ENCODE data around the gene CRYBB1. TPM values are rescaled to one million over a fixed set of nuclear protein-coding genes. Genes with fewer than 3 reads are reported as not detected.

The CRYBB1 gene
- polyA plus RNA-seq, 1 of the 3 experiments (the other 2 are of a cell fraction) = 0.05 TPM

GRCh38 chr22:26584010-26584409 is 33.8 kb downstream of the CRYBB1 start:
- Histone ChIP-seq H4K20me1 (ENCODE audit: insufficient read depth) (no peaks in the 10 kb centered on the region; the same call in 1 of the 2 replicates), H3K79me2 (ENCODE audit: insufficient read depth) (peaks cover 72% of the 10 kb centered on the region)
- CTCF ChIA-PET = no interaction called here

More at GRCh38 chr22:26584010-26584409, 33.8 kb downstream of the CRYBB1 start:
- peaks cover 20% of the 10 kb centered on the region for H3F3A ChIP-seq (replicated peaks; ENCODE audit: insufficient read depth)
- no peak overlapping the region for H3K4me3 ChIP-seq (ENCODE audit: low read depth in 2 of 2, low read length in 1 of 2)
- no peak for TF ChIP-seq SMC3 (IDR thresholded peaks at IDR 0.05; ENCODE audit: low read depth, low read length)
- TF ChIP-seq MEF2A (IDR thresholded peaks at IDR 0.05; ENCODE audit: borderline replicate concordance, low read depth) = no peak
- TF ChIP-seq POLR2AphosphoS5 (IDR thresholded peaks at IDR 0.05; ENCODE audit: low read depth, low read length) = no peak
- no peak for TF ChIP-seq ZBTB33 (IDR thresholded peaks at IDR 0.05; ENCODE audit: borderline replicate concordance, low read depth)
- TF ChIP-seq EZH2phosphoT487 (IDR thresholded peaks at IDR 0.05; ENCODE audit: borderline replicate concordance, low read depth) = no peak
- no peak for TF ChIP-seq MAX (IDR thresholded peaks at IDR 0.05; ENCODE audit: low read depth)
- TF ChIP-seq ELF1 (IDR thresholded peaks at IDR 0.05) = no peak
- no peak for TF ChIP-seq JUND (IDR thresholded peaks at IDR 0.05)
- no peak for TF ChIP-seq PBX3 (IDR thresholded peaks at IDR 0.05)
- TF ChIP-seq FOXJ3 (CRISPR knock-in tag; IDR thresholded peaks at IDR 0.05) = no peak
- TF ChIP-seq EP300 (IDR thresholded peaks at IDR 0.05; ENCODE audit: borderline replicate concordance in 1 of 2, low read depth in 1 of 2, low read length in 1 of 2) = no peak
- TF ChIP-seq MXI1 (IDR thresholded peaks at IDR 0.05; ENCODE audit: low read depth, low read length) = no peak
- no peak for TF ChIP-seq RXRA (IDR thresholded peaks at IDR 0.05; ENCODE audit: borderline replicate concordance, low read depth)
- no peak for TF ChIP-seq RFX5 (IDR thresholded peaks at IDR 0.05; ENCODE audit: low read length)
- TF ChIP-seq GATA2 (CRISPR knock-in tag; IDR thresholded peaks at IDR 0.05) = no peak
- no peak for TF ChIP-seq RAD21 (IDR thresholded peaks at IDR 0.05; ENCODE audit: low read length)
- POLR2A ChIA-PET = interaction anchor here (0.6 kb wide), 1 partner anchor 13 kb away, joined by 3 read pairs; no protein-coding TSS in a partner anchor
- DNase-seq = no peak
- no peak overlapping the region for H2AFZ ChIP-seq (ENCODE audit: low read depth)
- WGBS (ENCODE audit: low lambda C conversion rate) = 85% methylated on average over 4 of the region's 4 CpGs
- 0 out of 4 replicates have a peak overlapping the region, but pooled peaks of 1 of the 2 experiments have one; percentile 65 for H3K27ac ChIP-seq (ENCODE audit: low read depth in 2 of 2, low read length in 1 of 2)
- no peaks in the 10 kb centered on the region for H3K9me2 ChIP-seq
- no peaks in the 10 kb centered on the region for H3K9me3 ChIP-seq
- H3K9ac ChIP-seq = no peak overlapping the region
- H3K36me3 ChIP-seq (replicated peaks in 1 of 2; ENCODE audit: control insufficient read depth in 1 of 2, insufficient read depth in 2 of 2, low read length in 1 of 2) = peaks cover 3 to 9% of the 10 kb centered on the region in 2 experiments
- peaks cover 10 to 11% of the 10 kb centered on the region in 2 experiments; a peak in 3 of 4 replicates for H3K4me1 ChIP-seq (ENCODE audit: control insufficient read depth in 1 of 2, insufficient read depth in 2 of 2, low read depth in 1 of 2, low read length in 1 of 2)
- H3K4me2 ChIP-seq = no peak overlapping the region
- H3K27me3 ChIP-seq (ENCODE audit: insufficient read depth) = no peaks in the 10 kb centered on the region
